Liver (tissue), 9 donors: ENCODE results near the gene SNRNP70. TPM values are rescaled to one million over a fixed set of nuclear protein-coding genes. Genes with fewer than 3 reads are reported as not detected.

ENCODE experiments used
- DNase-seq: peaks from one replicate; pipeline ENCODE4 v3.0.0-alpha.2; 2017; ENCODE audit warnings: low spot score
- H3K27ac ChIP-seq, 2 donors: one replicate each; pipeline ENCODE4 v1.7.0; 2013; ENCODE audit warnings: inconsistent platforms in 2 of 2, low read length in 2 of 2, control low read depth in 1 of 2, low read depth in 1 of 2, mild to moderate bottlenecking in 1 of 2
- H3K27me3 ChIP-seq, 4 donors: one replicate each; pipeline versions ENCODE4 v1.6.1 to v1.7.0; 2013; ENCODE audit warnings: low read length in 3 of 4, inconsistent platforms in 1 of 4, mild to moderate bottlenecking in 1 of 4, moderate library complexity in 1 of 4; ENCODE audit not compliant: control insufficient read depth in 4 of 4, insufficient read depth in 4 of 4
- H3K36me3 ChIP-seq, 4 donors: one replicate each; pipeline versions ENCODE4 v1.6.1 to v1.7.0; 2013; ENCODE audit warnings: low read length in 3 of 4, mild to moderate bottlenecking in 3 of 4, low read depth in 1 of 4, moderate library complexity in 1 of 4; ENCODE audit not compliant: control insufficient read depth in 4 of 4, insufficient read depth in 3 of 4
- H3K4me1 ChIP-seq, 4 donors: one replicate each; pipeline versions ENCODE4 v1.6.1 to v1.7.0; 2013; ENCODE audit warnings: low read length in 3 of 4, mild to moderate bottlenecking in 3 of 4, moderate library complexity in 1 of 4; ENCODE audit not compliant: control insufficient read depth in 4 of 4, insufficient read depth in 4 of 4
- H3K4me3 ChIP-seq, 3 donors: one replicate each; pipeline versions ENCODE4 v1.6.1 to v1.7.0; 2013; ENCODE audit warnings: low read length in 3 of 3, control low read depth in 1 of 3, low read depth in 1 of 3, mild to moderate bottlenecking in 1 of 3
- H3K9ac ChIP-seq, 2 donors: one replicate each; pipeline ENCODE4 v1.7.0; 2013; ENCODE audit warnings: low read length in 2 of 2, mild to moderate bottlenecking in 2 of 2, moderate library complexity in 2 of 2, control low read depth in 1 of 2, low read depth in 1 of 2
- H3K9me3 ChIP-seq, 4 donors: one replicate each; pipeline versions ENCODE4 v1.6.1 to v1.7.0; 2013; ENCODE audit warnings: low read length in 3 of 4; ENCODE audit not compliant: control insufficient read depth in 4 of 4
- ATF3 ChIP-seq: IDR thresholded peaks from 2 replicates; pipeline ENCODE4 v1.6.1; 2016; ENCODE audit warnings: antibody characterized with exemption
- EGR1 ChIP-seq, 2 donors: IDR thresholded peaks; 2 replicates each; pipeline ENCODE4 v1.6.1; 2016 to 2018; ENCODE audit warnings: antibody characterized with exemption in 2 of 2, low read depth in 2 of 2
- FOXA1 ChIP-seq: IDR thresholded peaks from 2 replicates; pipeline ENCODE4 v1.6.1; 2016; ENCODE audit warnings: antibody characterized with exemption
- FOXA2 ChIP-seq: IDR thresholded peaks from 2 replicates; pipeline ENCODE4 v1.6.1; 2016; ENCODE audit warnings: antibody characterized with exemption
- GABPA ChIP-seq, 2 donors: IDR thresholded peaks in 1 of 2; conservative IDR thresholded peaks in 1 of 2; 2 replicates each; pipeline ENCODE4 v1.6.1; 2016; ENCODE audit warnings: antibody characterized with exemption in 2 of 2, mild to moderate bottlenecking in 1 of 2, moderate library complexity in 1 of 2
- HNF4A ChIP-seq, 2 donors: conservative IDR thresholded peaks; 2 replicates each; pipeline ENCODE4 v1.6.1; 2016; ENCODE audit warnings: antibody characterized with exemption in 2 of 2, mild to moderate bottlenecking in 2 of 2
- HNF4G ChIP-seq: IDR thresholded peaks from 2 replicates; pipeline ENCODE4 v1.6.1; 2016; ENCODE audit warnings: antibody characterized with exemption
- JUND ChIP-seq, 2 donors: IDR thresholded peaks; 2 replicates each; pipeline ENCODE4 v1.6.1; 2016; ENCODE audit warnings: antibody characterized with exemption in 2 of 2
- NR2F2 ChIP-seq: IDR thresholded peaks from 2 replicates; pipeline ENCODE4 v1.6.1; 2016; ENCODE audit warnings: antibody characterized with exemption
- RAD21 ChIP-seq, 2 donors: IDR thresholded peaks; 2 replicates each; pipeline ENCODE4 v1.6.1; 2016; ENCODE audit warnings: antibody characterized with exemption in 2 of 2, mild to moderate bottlenecking in 2 of 2
- RXRA ChIP-seq, 2 donors: IDR thresholded peaks; 2 replicates each; pipeline ENCODE4 v1.6.1; 2017 to 2018; ENCODE audit warnings: antibody characterized with exemption in 2 of 2, mild to moderate bottlenecking in 1 of 2
- SP1 ChIP-seq: IDR thresholded peaks from 2 replicates; pipeline ENCODE4 v1.6.1; 2018; ENCODE audit warnings: antibody characterized with exemption, mild to moderate bottlenecking
- TAF1 ChIP-seq: conservative IDR thresholded peaks from 2 replicates; pipeline ENCODE4 v1.6.1; 2016; ENCODE audit warnings: antibody characterized with exemption, mild to moderate bottlenecking
- YY1 ChIP-seq: IDR thresholded peaks from 2 replicates; pipeline ENCODE4 v1.6.1; 2016; ENCODE audit warnings: antibody characterized with exemption, mild to moderate bottlenecking
- WGBS: extraction: QIAGEN DNeasy Blood & Tissue Kit; methylation state at CpG from one replicate; pipeline ENCODE4 v1.1.7; 2013; 5-methylcytosine and 5-hydroxymethylcytosine counted together
- polyA plus RNA-seq, 2 donors: library from polyadenylated mRNA; stranded (reverse) in 1 of 2; unstranded in 1 of 2; fragments of 200-250 nt in 1 of 2; fragments of >200 nt in 1 of 2; fragmentation: Nextera tagmentation in 1 of 2; extraction: Ambion mirVana in 1 of 2; gene quantifications; one replicate each; pipeline versions ENCODE4 v1.2.1 to v1.2.3, GENCODE V29; 2013 to 2015
- total RNA-seq, 2 donors: library from RNA; depleted of rRNA; stranded (reverse); fragments of >200 nt; gene quantifications; one replicate each; pipeline ENCODE4 v1.2.3, GENCODE V29; 2014
- TF ChIP-seq, protein P1 (sequence below): IDR thresholded peaks from 2 replicates; pipeline ENCODE4 v1.6.1; 2016; ENCODE audit warnings: antibody characterized with exemption
- TF ChIP-seq, protein P2 (sequence below): IDR thresholded peaks from 2 replicates; pipeline ENCODE4 v1.6.1; 2016; ENCODE audit warnings: antibody characterized with exemption, mild to moderate bottlenecking
- TF ChIP-seq, protein P3 (sequence below): IDR thresholded peaks from 2 replicates; pipeline ENCODE4 v1.6.1; 2016; ENCODE audit warnings: antibody characterized with exemption
- donor health status: healthy.
- donor health status: healthy.
- donor health status: healthy.
- donor health status: healthy.
- donor health status: healthy.

The SNRNP70 gene
- total and polyA plus RNA-seq, 4 donors = 34.2 to 166 (median 94.8) TPM

DNA sequence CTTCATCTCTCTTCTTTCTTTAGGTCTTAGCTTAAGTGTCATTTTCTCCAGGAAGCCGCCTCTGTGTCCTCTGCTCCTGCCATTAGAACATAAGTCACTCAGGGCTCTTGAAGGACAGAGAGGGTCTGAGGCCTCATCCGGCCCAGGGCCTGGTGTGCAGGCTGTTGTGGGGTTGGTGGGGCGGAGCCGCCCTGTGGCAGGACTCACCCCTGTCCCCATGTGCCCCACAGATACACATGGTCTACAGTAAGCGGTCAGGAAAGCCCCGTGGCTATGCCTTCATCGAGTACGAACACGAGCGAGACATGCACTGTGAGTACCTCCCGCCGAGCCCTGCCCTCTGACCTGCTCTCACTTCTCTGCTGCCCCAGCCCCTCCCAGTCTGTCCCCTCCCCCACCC, 15.9 kb downstream of the SNRNP70 start:
- peaks cover 2 to 25% (median 19%) of the 10 kb centered on the region in 4 donors for H3K4me1 ChIP-seq
- DNase-seq = no peak
- H3K36me3 ChIP-seq = peaks cover 17 to 60% (median 38%) of the 10 kb centered on the region in 4 donors
- no peak overlapping the region for H3K27ac ChIP-seq
- H3K27me3 ChIP-seq = no peaks in the 10 kb centered on the region
- H3K9ac ChIP-seq = no peak overlapping the region
- no peaks in the 10 kb centered on the region for H3K9me3 ChIP-seq
- H3K4me3 ChIP-seq = no peak overlapping the region
- TF ChIP-seq YY1 = no peak
- TF ChIP-seq EGR1 (IDR thresholded peaks at IDR 0.05; ENCODE audit: low read depth in 2 of 2) = no peak
- no peak for TF ChIP-seq RAD21 (IDR thresholded peaks at IDR 0.05)
- TF ChIP-seq, protein P1, sequence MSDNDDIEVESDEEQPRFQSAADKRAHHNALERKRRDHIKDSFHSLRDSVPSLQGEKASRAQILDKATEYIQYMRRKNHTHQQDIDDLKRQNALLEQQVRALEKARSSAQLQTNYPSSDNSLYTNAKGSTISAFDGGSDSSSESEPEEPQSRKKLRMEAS = no peak
- no peak for TF ChIP-seq RXRA (IDR thresholded peaks at IDR 0.05)
- no peak for TF ChIP-seq JUND (IDR thresholded peaks at IDR 0.05)
- no peak for TF ChIP-seq FOXA2
- no peak for TF ChIP-seq FOXA1
- no peak for TF ChIP-seq ATF3
- TF ChIP-seq GABPA (IDR thresholded peaks at IDR 0.05 in 1 of 2, conservative IDR thresholded peaks at IDR 0.05 in 1 of 2) = no peak
- TF ChIP-seq NR2F2 = no peak
- TF ChIP-seq, protein P2, sequence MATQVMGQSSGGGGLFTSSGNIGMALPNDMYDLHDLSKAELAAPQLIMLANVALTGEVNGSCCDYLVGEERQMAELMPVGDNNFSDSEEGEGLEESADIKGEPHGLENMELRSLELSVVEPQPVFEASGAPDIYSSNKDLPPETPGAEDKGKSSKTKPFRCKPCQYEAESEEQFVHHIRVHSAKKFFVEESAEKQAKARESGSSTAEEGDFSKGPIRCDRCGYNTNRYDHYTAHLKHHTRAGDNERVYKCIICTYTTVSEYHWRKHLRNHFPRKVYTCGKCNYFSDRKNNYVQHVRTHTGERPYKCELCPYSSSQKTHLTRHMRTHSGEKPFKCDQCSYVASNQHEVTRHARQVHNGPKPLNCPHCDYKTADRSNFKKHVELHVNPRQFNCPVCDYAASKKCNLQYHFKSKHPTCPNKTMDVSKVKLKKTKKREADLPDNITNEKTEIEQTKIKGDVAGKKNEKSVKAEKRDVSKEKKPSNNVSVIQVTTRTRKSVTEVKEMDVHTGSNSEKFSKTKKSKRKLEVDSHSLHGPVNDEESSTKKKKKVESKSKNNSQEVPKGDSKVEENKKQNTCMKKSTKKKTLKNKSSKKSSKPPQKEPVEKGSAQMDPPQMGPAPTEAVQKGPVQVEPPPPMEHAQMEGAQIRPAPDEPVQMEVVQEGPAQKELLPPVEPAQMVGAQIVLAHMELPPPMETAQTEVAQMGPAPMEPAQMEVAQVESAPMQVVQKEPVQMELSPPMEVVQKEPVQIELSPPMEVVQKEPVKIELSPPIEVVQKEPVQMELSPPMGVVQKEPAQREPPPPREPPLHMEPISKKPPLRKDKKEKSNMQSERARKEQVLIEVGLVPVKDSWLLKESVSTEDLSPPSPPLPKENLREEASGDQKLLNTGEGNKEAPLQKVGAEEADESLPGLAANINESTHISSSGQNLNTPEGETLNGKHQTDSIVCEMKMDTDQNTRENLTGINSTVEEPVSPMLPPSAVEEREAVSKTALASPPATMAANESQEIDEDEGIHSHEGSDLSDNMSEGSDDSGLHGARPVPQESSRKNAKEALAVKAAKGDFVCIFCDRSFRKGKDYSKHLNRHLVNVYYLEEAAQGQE = no peak
- WGBS = 74% methylated on average over 12 of the region's 12 CpGs

- H3K9ac ChIP-seq = no peak overlapping the region
- TF ChIP-seq TAF1 (no peak), HNF4A (conservative IDR thresholded peaks at IDR 0.05) (no peak), NR2F2 (no peak), FOXA2 (no peak), SP1 (no peak), JUND (IDR thresholded peaks at IDR 0.05) (no peak), YY1 (no peak), FOXA1 (no peak), RAD21 (IDR thresholded peaks at IDR 0.05) (no peak), RXRA (IDR thresholded peaks at IDR 0.05) (no peak), EGR1 (IDR thresholded peaks at IDR 0.05; ENCODE audit: low read depth in 2 of 2) (no peak), ATF3 (no peak), HNF4G (no peak), GABPA (IDR thresholded peaks at IDR 0.05 in 1 of 2, conservative IDR thresholded peaks at IDR 0.05 in 1 of 2) (no peak)
- TF ChIP-seq, protein P2 = no peak
- TF ChIP-seq, protein P1 = no peak
- TF ChIP-seq, protein P3, sequence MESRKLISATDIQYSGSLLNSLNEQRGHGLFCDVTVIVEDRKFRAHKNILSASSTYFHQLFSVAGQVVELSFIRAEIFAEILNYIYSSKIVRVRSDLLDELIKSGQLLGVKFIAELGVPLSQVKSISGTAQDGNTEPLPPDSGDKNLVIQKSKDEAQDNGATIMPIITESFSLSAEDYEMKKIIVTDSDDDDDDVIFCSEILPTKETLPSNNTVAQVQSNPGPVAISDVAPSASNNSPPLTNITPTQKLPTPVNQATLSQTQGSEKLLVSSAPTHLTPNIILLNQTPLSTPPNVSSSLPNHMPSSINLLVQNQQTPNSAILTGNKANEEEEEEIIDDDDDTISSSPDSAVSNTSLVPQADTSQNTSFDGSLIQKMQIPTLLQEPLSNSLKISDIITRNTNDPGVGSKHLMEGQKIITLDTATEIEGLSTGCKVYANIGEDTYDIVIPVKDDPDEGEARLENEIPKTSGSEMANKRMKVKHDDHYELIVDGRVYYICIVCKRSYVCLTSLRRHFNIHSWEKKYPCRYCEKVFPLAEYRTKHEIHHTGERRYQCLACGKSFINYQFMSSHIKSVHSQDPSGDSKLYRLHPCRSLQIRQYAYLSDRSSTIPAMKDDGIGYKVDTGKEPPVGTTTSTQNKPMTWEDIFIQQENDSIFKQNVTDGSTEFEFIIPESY = no peak
- peaks cover 2 to 23% (median 18%) of the 10 kb centered on the region in 4 donors for H3K4me1 ChIP-seq
- H3K4me3 ChIP-seq = no peak overlapping the region
- no peaks in the 10 kb centered on the region for H3K9me3 ChIP-seq
- H3K27ac ChIP-seq = no peak overlapping the region
- no peaks in the 10 kb centered on the region for H3K27me3 ChIP-seq
- H3K36me3 ChIP-seq = peaks cover 17 to 67% (median 38%) of the 10 kb centered on the region in 4 donors
- no peak for DNase-seq
- 84% methylated on average over 12 of the region's 12 CpGs for WGBS
These were observed 17.1 kb downstream of the SNRNP70 start for GRCh38 chr19:49102303-49102702.
